ENCODE measurements around the gene SYNJ1.

Gene SYNJ1

DNA sequence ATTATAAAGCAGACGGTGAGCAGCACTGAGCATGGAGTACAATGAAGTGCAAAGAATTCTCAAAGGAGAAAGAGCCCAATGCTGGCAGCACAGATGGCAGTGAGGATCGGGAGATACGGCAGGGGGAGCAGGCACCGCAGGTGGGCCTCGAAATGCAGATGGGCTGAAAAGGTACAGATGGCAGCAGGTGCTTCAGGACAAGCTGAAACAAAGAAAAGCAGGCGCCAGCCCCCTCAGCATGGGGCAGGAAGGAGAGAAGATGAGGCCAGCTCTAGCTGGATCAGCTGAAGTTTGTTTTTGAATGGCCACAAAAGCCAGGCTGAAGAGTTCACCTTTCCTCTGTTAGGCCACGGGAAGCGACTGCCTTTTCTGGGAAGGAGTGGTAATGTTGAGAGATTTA is 123.3 kb downstream of the SYNJ1 start:
- TF ChIP-seq, protein P1, sequence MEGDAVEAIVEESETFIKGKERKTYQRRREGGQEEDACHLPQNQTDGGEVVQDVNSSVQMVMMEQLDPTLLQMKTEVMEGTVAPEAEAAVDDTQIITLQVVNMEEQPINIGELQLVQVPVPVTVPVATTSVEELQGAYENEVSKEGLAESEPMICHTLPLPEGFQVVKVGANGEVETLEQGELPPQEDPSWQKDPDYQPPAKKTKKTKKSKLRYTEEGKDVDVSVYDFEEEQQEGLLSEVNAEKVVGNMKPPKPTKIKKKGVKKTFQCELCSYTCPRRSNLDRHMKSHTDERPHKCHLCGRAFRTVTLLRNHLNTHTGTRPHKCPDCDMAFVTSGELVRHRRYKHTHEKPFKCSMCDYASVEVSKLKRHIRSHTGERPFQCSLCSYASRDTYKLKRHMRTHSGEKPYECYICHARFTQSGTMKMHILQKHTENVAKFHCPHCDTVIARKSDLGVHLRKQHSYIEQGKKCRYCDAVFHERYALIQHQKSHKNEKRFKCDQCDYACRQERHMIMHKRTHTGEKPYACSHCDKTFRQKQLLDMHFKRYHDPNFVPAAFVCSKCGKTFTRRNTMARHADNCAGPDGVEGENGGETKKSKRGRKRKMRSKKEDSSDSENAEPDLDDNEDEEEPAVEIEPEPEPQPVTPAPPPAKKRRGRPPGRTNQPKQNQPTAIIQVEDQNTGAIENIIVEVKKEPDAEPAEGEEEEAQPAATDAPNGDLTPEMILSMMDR (IDR thresholded peaks at IDR 0.05; ENCODE audit: low read depth, low read length): no peak
- no peak for DNase-seq (ENCODE audit: extremely low read depth, low read depth)

DNA sequence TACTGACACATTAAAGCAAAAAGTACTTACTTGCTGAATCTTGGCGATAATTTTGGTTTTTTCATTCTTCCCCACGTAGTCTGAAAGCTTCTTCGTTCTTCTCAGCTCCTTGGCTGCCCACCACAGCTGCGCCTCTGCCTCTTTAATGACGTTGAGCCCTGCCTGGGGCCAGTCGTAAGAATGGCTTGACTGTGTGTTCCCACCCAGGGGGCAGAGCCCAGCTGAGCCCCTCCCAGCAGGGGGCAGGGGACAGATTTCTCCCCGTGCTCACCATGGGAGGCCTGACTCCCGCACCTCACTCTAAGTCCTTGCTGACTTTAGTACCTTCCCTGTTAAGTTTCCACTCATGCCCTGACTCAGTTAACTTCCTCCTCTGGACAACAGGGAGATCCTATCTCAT is 124.7 kb downstream of the SYNJ1 start:
- DNase-seq (ENCODE audit: extremely low read depth, low read depth): no peak
- TF ChIP-seq, protein P1 (IDR thresholded peaks at IDR 0.05; ENCODE audit: low read depth, low read length): no peak

DNA sequence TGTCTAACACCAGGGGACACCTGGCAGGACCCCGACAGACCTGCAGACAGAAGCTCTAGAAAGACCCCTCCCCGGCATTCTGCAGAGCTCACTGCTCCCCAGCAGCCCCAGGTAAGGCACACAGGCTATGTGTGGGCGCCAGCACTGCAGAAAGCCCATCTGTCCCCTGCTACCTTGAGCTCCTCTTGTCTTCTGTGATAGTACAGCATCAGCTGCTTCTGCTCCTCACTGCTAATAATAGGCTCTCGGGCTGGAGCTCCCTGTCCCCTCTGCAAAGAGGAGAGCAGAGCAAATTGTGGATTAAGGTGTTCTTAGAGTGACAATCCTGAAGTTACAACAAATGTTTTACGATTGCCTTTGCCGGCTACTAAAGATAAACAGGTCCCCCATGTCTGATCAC is 125.7 kb downstream of the SYNJ1 start:
- TF ChIP-seq, protein P1 (IDR thresholded peaks at IDR 0.05; ENCODE audit: low read depth, low read length): no peak
- DNase-seq (ENCODE audit: extremely low read depth, low read depth): no peak

DNA sequence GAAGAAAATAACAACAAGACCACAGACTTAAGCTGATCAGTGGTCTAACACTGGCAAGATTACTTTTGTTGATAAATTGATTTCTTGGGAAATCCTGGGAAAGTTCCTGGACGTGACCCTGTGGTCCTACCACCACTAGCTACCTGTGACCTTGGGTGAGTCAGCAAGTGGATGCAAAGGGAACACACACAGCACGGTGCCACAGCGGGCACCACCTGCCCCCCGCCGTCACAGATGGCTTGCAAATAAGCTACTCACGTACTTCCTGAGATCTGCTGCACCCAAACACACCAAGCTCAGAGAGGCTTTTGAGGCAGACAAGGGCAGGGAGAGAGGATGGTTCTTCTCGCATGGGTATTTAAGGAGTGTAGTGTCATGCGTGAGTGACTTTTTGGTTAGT is 128.3 kb downstream of the SYNJ1 start:
- no peak for DNase-seq (ENCODE audit: extremely low read depth, low read depth)
- TF ChIP-seq, protein P1 (IDR thresholded peaks at IDR 0.05; ENCODE audit: low read depth, low read length): no peak

DNA sequence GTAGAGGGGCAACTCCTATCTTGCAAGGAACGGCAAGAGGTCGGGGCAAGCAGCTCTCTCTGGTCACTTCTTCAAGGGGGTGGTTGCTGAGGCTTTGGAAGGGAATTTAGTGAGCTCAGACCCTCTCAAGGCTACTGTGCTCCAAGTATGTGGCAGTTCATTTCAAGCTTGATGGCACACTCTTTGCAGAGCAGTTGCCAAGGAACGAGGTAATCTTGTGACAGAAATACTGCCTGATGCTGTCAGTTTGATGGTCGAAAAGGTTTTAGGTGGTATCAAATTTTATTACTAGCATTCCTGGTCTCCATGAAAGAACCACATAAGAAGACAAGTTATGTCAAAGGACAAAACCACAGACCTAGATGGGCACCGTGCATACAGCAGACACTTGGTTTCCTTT is 128.7 kb downstream of the SYNJ1 start:
- TF ChIP-seq, protein P1 (IDR thresholded peaks at IDR 0.05; ENCODE audit: low read depth, low read length): no peak
- DNase-seq (ENCODE audit: extremely low read depth, low read depth): no peak

DNA sequence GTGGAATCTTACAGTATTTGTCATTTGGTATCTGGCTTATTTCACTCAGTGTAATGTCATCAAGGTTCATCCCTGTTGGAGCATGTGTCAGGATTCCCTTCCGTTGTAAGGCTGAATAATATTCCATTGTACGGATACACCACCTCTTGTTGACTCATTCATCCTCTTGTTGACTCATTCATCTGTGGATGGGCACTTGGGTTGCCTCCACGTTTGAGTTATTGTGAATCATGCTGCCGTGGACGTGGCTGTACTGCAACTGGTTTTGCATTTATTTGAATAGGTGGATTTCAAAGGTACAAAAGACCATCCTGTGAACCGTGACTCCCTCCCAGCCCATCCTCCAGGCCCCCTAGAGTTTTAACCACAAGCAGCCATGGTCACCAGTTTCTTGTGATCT is 130.6 kb downstream of the SYNJ1 start:
- no peak for DNase-seq (ENCODE audit: extremely low read depth, low read depth)

DNA sequence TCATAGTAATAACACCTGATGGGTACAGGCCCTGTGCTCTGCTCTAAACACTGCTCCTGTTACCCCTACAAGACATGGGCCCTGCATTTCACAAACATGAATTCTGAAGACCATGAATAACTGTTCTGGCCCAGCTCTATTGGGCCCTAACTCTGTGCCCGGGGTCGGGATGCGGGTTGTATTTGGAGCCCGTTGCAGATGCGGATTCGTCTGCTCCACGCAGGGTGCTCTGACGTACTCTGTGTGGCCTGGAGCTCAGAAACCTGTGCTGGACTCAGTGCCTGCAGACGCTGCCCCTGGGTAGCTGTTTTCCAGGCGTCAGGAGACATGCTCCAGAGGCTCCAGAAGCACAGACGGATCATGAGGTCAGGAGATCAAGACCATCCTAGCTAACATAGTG is 132.4 kb downstream of the SYNJ1 start:
- DNase-seq (ENCODE audit: extremely low read depth, low read depth): no peak
- TF ChIP-seq, protein P1 (IDR thresholded peaks at IDR 0.05; ENCODE audit: low read depth, low read length): no peak

More for the DNA sequence above, 130.6 kb downstream of the SYNJ1 start:
- TF ChIP-seq, protein P1 (IDR thresholded peaks at IDR 0.05; ENCODE audit: low read depth, low read length): no peak

All from AG09319 (cell line).